Mesendoderm (in vitro differentiated cells): ENCODE results near the gene CHAF1A.
A peak's percentile ranks its signal among the peaks of the same experiment; 100 is the strongest.

Experiments used
- DNase-seq: peaks from one replicate; pipeline ENCODE4 v3.0.0; 2013
- H2AK5ac ChIP-seq: 2 replicates; pipeline ENCODE4 v1.6.1; 2013; ENCODE audit warnings: low read length, inconsistent platforms
- H2BK120ac ChIP-seq: 2 replicates; pipeline ENCODE4 v1.6.1; 2013; ENCODE audit warnings: low read depth, mild to moderate bottlenecking, low read length, moderate library complexity, mixed read lengths
- H2BK15ac ChIP-seq: replicated peaks from 2 replicates; pipeline ENCODE4 v1.6.1; 2013; ENCODE audit warnings: low read depth, mild to moderate bottlenecking, moderate library complexity
- H2BK5ac ChIP-seq: 2 replicates; pipeline ENCODE4 v1.6.1; 2013; ENCODE audit warnings: low read length, inconsistent platforms
- H3K18ac ChIP-seq: 2 replicates; pipeline ENCODE4 v1.6.1; 2013; ENCODE audit warnings: mild to moderate bottlenecking, low read length, mixed read lengths
- H3K23ac ChIP-seq: one replicate; pipeline ENCODE4 v1.6.1; 2013; ENCODE audit warnings: low read length
- H3K27ac ChIP-seq: 2 replicates; pipeline ENCODE4 v1.5.1; 2013; ENCODE audit warnings: low read depth, mild to moderate bottlenecking, inconsistent platforms, low read length, moderate library complexity
- H3K27me3 ChIP-seq: 2 replicates; pipeline ENCODE4 v1.6.1; 2013; ENCODE audit warnings: low read length, control low read depth, mild to moderate bottlenecking, inconsistent platforms; ENCODE audit not compliant: insufficient read depth, poor library complexity
- H3K36me3 ChIP-seq: 2 replicates; pipeline ENCODE4 v1.6.1; 2013; ENCODE audit warnings: low read length, inconsistent platforms; ENCODE audit not compliant: control insufficient read depth, insufficient read depth
- H3K4ac ChIP-seq: one replicate; pipeline ENCODE4 v1.6.1; 2013; ENCODE audit warnings: low read depth, mild to moderate bottlenecking, low read length, moderate library complexity
- H3K4me1 ChIP-seq: 2 replicates; pipeline ENCODE4 v1.6.1; 2013; ENCODE audit warnings: low read depth, low read length, inconsistent platforms; ENCODE audit not compliant: control insufficient read depth
- H3K4me2 ChIP-seq: 2 replicates; pipeline ENCODE4 v1.6.1; 2013; ENCODE audit warnings: low read length
- H3K4me3 ChIP-seq: 2 replicates; pipeline ENCODE4 v1.5.1; 2013; ENCODE audit warnings: mild to moderate bottlenecking, low read length
- H3K56ac ChIP-seq: one replicate; pipeline ENCODE4 v1.6.1; 2013; ENCODE audit warnings: low read length
- H3K79me1 ChIP-seq: 2 replicates; pipeline ENCODE4 v1.6.1; 2013; ENCODE audit warnings: low read length, inconsistent platforms
- H3K79me2 ChIP-seq: 2 replicates; pipeline ENCODE4 v1.6.1; 2013; ENCODE audit warnings: mild to moderate bottlenecking, low read length; ENCODE audit not compliant: control insufficient read depth, insufficient read depth
- H3K9ac ChIP-seq: 2 replicates; pipeline ENCODE4 v1.6.1; 2013; ENCODE audit warnings: low read length, inconsistent platforms
- H4K5ac ChIP-seq: one replicate; pipeline ENCODE4 v1.6.1; 2013; ENCODE audit warnings: low read length
- H4K8ac ChIP-seq: one replicate; pipeline ENCODE4 v1.6.1; 2013; ENCODE audit warnings: low read depth, mild to moderate bottlenecking, control low read depth, low read length, moderate library complexity
- WGBS: extraction: QIAGEN DNeasy Blood & Tissue Kit; methylation state at CpG from one replicate; pipeline ENCODE4 v1.1.7; 2013; ENCODE audit warnings: low lambda C conversion rate, missing lambda C conversion rate; ENCODE audit not compliant: insufficient coverage; ENCODE audit errors: extremely low coverage; 5-methylcytosine and 5-hydroxymethylcytosine counted together

Gene CHAF1A

DNA sequence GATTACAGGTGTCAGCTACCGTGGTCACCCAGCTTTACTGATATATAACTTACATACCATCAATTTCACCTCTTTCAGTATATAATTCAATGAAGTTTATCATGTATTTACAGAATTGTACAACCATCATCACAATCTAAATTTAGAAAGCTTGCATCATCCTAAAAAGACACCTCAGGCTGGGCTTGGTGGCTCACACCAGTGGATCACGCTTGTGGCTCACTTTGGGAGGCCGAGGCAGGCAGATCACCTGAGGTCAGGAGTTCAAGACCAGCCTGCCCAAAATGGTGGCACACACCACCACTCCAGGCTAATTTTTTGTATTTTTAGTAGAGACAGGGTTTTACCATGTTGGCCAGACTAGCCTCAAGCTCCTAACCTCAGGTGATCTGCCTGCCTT, 65.4 kb downstream of the CHAF1A start:
- H3K23ac ChIP-seq = no peak overlapping the region
- H3K79me1 ChIP-seq = no peaks in the 10 kb centered on the region
- H3K27me3 ChIP-seq = no peaks in the 10 kb centered on the region
- no peak overlapping the region for H3K9ac ChIP-seq
- no peak overlapping the region for H4K8ac ChIP-seq
- no peak overlapping the region for H2BK5ac ChIP-seq
- no peak overlapping the region for H3K4me2 ChIP-seq
- H3K56ac ChIP-seq = no peak overlapping the region
- H3K4ac ChIP-seq = no peak overlapping the region
- no peak for DNase-seq
- H3K4me1 ChIP-seq = no peaks in the 10 kb centered on the region
- H2BK120ac ChIP-seq = no peak overlapping the region
- H2AK5ac ChIP-seq = no peak overlapping the region
- H3K36me3 ChIP-seq = no peaks in the 10 kb centered on the region
- peaks cover 4% of the 10 kb centered on the region for H3K79me2 ChIP-seq
- no peak overlapping the region for H4K5ac ChIP-seq
- no CpG with 5 or more reads among the region's 3 CpGs for WGBS
- H3K18ac ChIP-seq = no peak overlapping the region
- H3K27ac ChIP-seq = no peak overlapping the region
- no peak overlapping the region for H2BK15ac ChIP-seq
- H3K4me3 ChIP-seq = no peak overlapping the region

DNA sequence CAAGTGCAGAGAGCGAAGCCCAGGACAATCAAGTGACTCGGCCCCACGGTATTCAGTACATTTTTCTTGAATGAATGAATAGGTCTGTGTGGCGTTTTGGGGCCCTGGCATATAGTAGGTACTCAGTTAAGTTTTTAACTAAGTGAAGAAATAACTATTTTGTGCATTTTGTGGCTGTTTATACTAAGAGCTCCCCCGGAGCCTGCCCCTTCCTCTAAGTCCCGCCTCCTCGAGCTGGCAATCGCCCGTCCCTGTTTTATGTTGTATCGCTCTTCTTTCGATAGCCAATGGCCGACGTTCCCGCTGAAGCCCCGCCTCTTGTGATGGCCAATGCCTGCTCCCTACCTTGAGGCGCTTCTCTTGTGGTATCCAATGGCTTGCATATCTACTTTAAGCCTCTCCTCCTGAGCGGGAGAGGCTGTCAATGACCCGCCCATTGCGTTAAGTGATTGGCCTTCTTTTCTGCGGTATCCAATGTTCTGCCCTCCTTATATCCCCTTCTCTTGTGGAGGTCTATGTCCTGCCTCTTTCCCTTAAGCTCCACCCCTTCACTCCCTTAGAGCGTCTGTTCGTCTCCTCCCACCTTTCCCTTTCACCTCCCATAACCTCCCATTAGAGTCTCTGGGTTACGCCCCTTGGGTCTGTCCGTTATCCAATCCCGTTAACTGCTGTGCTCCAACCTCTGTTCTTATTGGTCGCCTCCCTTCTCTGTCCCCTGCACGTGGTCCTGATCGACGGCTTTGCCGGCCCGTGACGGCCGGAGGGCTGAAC, 69.1 kb downstream of the CHAF1A start:
- Histone ChIP-seq H3K18ac (no peak overlapping the region), H3K23ac (no peak overlapping the region), H2BK120ac (no peak overlapping the region), H4K8ac (peak overlapping the region; percentile 77), H3K27me3 (no peaks in the 10 kb centered on the region), H4K5ac (no peak overlapping the region), H3K4me3 (peak overlapping the region; percentile 19), H3K27ac (peak overlapping the region; percentile 26), H3K79me2 (peaks cover 28% of the 10 kb centered on the region), H3K79me1 (peaks cover 13% of the 10 kb centered on the region), H3K9ac (peak overlapping the region; percentile 36), H3K4ac (no peak overlapping the region), H3K56ac (peak overlapping the region; percentile 70), H3K4me1 (peaks cover 2% of the 10 kb centered on the region), H2BK15ac (no peak overlapping the region), H2AK5ac (no peak overlapping the region), H3K4me2 (peak overlapping the region; percentile 12), H2BK5ac (no peak overlapping the region), H3K36me3 (peaks cover 4% of the 10 kb centered on the region)
- peak; percentile 100 for DNase-seq
- no CpG with 5 or more reads among the region's 33 CpGs for WGBS

DNA sequence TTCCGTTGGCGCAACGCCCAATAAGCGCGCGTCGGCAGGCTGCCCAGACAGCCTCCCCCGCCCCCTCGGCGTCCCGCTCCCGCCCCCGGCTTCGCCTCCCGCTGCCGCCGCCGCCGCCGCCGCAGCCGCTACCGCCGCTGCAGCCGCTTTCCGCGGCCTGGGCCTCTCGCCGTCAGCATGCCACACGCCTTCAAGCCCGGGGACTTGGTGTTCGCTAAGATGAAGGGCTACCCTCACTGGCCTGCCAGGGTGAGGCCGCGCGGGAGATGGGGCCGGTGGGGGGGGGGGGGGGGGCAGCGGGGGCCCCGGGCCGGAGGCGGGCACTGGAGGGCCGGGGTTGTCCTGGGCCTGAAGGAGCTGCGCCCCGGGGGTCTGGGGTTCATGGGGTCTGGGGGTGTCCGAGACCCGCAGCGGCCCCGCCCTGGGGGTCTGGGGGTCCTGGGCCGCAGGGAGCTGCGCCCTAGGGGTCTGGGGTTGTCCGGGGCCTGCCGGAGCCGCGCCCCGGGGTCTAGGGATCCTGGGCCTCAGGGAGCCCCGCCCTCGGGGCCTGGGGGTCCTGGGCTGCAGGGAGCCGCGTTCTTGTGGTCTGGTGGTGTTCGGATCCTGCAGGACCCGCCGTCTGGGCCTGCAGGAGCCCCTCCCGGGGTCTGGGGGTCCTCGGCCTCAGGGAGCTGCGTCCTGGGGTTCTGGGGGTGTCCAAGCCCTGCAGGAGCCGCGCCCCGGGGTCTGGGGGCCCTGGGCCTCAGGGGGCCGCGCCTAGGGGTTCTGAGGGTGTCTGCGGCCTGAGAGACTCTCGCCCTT, 69.9 kb downstream of the CHAF1A start, which contains the start of gene HDGFL2:
Gene HDGFL2, plus strand, starts transcription at position 124 of the 801 bp plus-strand sequence. Its CDS starts 54 bp downstream, at position 178.
- H2BK5ac ChIP-seq = no peak within 1 kb of the TSS
- H3K18ac ChIP-seq = peak within 1 kb of the TSS; percentile 99
- peak within 1 kb of the TSS; percentile 88 for H3K56ac ChIP-seq
- H4K5ac ChIP-seq = no peak within 1 kb of the TSS
- H3K79me1 ChIP-seq = peaks cover 13% of the 10 kb centered on the region
- no CpG with 5 or more reads among the region's 71 CpGs for WGBS
- peaks cover 2% of the 10 kb centered on the region for H3K4me1 ChIP-seq
- DNase-seq = no peak
- peak within 1 kb of the TSS; percentile 82 for H3K4ac ChIP-seq
- H2AK5ac ChIP-seq = no peak within 1 kb of the TSS
- H2BK15ac ChIP-seq = no peak within 1 kb of the TSS
- peaks cover 28% of the 10 kb centered on the region for H3K79me2 ChIP-seq
- H3K23ac ChIP-seq = no peak within 1 kb of the TSS
- no peaks in the 10 kb centered on the region for H3K27me3 ChIP-seq
- H3K9ac ChIP-seq = peak within 1 kb of the TSS; percentile 91
- peak within 1 kb of the TSS; percentile 55 for H3K27ac ChIP-seq
- H3K36me3 ChIP-seq = peaks cover 5% of the 10 kb centered on the region
- H2BK120ac ChIP-seq = peak within 1 kb of the TSS; percentile 40
- H4K8ac ChIP-seq = peak within 1 kb of the TSS; percentile 77
- peak within 1 kb of the TSS; percentile 86 for H3K4me3 ChIP-seq
- peak within 1 kb of the TSS; percentile 79 for H3K4me2 ChIP-seq

DNA sequence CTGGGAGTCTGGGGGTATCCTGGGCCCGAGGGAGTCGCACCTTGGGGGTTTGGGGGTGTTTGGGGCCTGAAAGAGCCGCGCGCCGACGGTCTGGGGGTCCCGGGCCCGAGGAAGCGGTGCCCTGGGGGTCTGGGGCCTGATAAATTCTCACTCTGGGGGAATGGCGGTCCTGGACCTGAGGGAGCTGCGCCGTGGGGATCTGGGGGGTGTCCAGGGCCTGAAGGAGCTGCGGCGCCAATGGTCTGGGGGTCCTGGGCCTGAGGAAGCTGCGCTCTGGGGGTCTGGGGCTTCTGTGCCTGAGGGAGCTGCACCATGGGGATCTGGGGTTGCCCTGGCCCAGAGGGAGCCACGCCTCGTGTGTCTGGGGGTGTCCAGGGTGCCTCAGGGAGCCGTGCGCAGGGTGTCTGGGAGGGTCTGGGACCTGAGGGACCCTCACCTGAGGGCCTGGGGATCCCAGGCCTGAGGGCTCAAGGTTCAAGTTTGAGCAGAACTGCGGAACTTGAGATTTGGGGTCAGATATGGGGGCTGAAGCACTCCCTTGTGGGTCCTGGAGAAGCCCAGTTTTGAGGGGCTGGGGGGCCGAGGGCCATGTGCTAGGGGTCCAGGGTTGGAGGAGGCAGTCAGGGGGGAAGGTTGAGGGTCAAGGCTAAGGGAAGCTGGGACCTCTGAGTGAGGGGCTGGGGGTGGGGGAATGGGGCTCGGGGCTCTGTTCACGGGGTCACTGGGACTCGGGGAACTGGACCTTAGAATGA, 70.7 kb downstream of the CHAF1A start:
- Histone ChIP-seq H3K4me2 (peak overlapping the region; percentile 79), H3K9ac (peak overlapping the region; percentile 91), H2BK5ac (no peak overlapping the region), H3K56ac (peak overlapping the region; percentile 71), H3K79me1 (peaks cover 13% of the 10 kb centered on the region), H3K18ac (peak overlapping the region; percentile 99), H3K36me3 (peaks cover 8% of the 10 kb centered on the region), H2AK5ac (no peak overlapping the region), H3K4ac (peak overlapping the region; percentile 82), H3K79me2 (peaks cover 28% of the 10 kb centered on the region), H3K4me1 (peaks cover 2% of the 10 kb centered on the region), H3K27me3 (no peaks in the 10 kb centered on the region), H4K5ac (no peak overlapping the region), H3K4me3 (peak overlapping the region; percentile 86), H3K27ac (peak overlapping the region; percentile 55), H3K23ac (no peak overlapping the region), H4K8ac (no peak overlapping the region), H2BK15ac (no peak overlapping the region), H2BK120ac (peak overlapping the region; percentile 40)
- DNase-seq = no peak
- no CpG with 5 or more reads among the region's 25 CpGs for WGBS

DNA sequence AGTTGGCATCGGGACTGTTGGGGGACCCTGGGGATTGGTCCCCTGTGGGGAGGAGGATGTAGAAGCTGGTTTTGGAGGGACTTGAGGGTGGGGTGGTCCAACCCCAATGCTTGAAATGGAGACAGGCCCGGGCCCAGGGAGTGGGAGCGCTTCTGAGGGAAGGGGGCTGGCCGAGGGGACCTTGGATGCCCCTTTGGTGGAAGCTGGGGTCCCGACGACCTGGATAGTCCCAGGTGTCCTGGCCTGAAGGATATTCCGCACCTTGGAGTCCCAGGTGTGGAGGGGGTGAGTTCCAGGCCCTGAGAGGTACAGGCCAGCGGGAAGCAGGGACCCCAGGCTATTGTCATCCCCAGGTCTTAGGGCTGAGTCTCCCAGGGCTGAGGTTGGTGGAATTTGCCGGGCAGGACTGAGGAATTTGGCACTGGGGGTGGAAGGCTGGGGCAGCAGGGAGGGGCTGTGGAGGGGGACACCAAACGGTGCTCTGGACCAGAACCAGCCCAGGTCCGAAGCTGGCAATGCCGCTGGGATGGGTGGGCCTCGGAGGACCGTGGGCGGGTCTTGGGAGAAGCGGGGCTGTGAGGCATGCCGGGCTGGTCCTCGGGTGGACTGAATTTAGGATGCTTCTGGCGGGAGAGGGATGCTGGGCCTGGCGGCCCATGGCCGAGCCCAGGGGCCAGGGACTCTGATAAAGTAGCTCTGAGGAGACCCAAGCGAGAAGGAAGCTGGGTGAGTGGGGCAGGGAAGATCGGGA, 71.5 kb downstream of the CHAF1A start:
- no peak overlapping the region for H4K5ac ChIP-seq
- WGBS = no CpG with 5 or more reads among the region's 23 CpGs
- H4K8ac ChIP-seq = no peak overlapping the region
- no peak overlapping the region for H2BK120ac ChIP-seq
- H3K27ac ChIP-seq = peak overlapping the region; percentile 87
- peak overlapping the region; percentile 71 for H3K56ac ChIP-seq
- peak overlapping the region; percentile 91 for H3K9ac ChIP-seq
- H3K27me3 ChIP-seq = no peaks in the 10 kb centered on the region
- H3K4me3 ChIP-seq = peak overlapping the region; percentile 67
- peak overlapping the region; percentile 8 for H3K18ac ChIP-seq
- H3K79me2 ChIP-seq = peaks cover 28% of the 10 kb centered on the region
- peak overlapping the region; percentile 45 for H3K23ac ChIP-seq
- peak overlapping the region; percentile 58 for H2AK5ac ChIP-seq
- no peak overlapping the region for H2BK15ac ChIP-seq
- peak overlapping the region; percentile 43 for H3K4ac ChIP-seq
- H3K4me2 ChIP-seq = peak overlapping the region; percentile 58
- peak; percentile 58 for DNase-seq
- peaks cover 2% of the 10 kb centered on the region for H3K4me1 ChIP-seq
- H3K36me3 ChIP-seq = peaks cover 8% of the 10 kb centered on the region
- H2BK5ac ChIP-seq = no peak overlapping the region
- peaks cover 13% of the 10 kb centered on the region for H3K79me1 ChIP-seq
